Chondrocyte (in vitro differentiated cells): Measurements from ENCODE around the gene SLC25A42. TPM values are rescaled to one million over a fixed set of nuclear protein-coding genes. Genes with fewer than 3 reads are reported as not detected.
A peak's percentile ranks its signal among the peaks of the same experiment; 100 is the strongest.
"Not testable (repeated sequence)": the region's sequence is repeated elsewhere in the genome, so short reads cannot be mapped to it uniquely, and the experiment has no call there.

ENCODE experiments used
- DNase-seq: peaks from one replicate; pipeline ENCODE4 v3.0.0; 2021; ENCODE audit warnings: mixed read lengths, low spot score
- H3K27ac Mint-ChIP-seq: one replicate; pipeline ENCODE4 v1.8.0; 2021; ENCODE audit warnings: mild to moderate bottlenecking, moderate library complexity, mixed read lengths; ENCODE audit not compliant: unreplicated experiment
- H3K27me3 Mint-ChIP-seq: 2 replicates; pipeline ENCODE4 v1.8.0; 2021; ENCODE audit warnings: low read depth, mixed read lengths
- H3K36me3 Mint-ChIP-seq: 2 replicates; pipeline ENCODE4 v1.8.0; 2021; ENCODE audit warnings: low read depth, mixed read lengths
- H3K4me1 Mint-ChIP-seq: 2 replicates; pipeline ENCODE4 v1.8.0; 2021; ENCODE audit warnings: low read depth, mild to moderate bottlenecking, mixed read lengths
- H3K4me3 Mint-ChIP-seq: one replicate; pipeline ENCODE4 v1.8.0; 2021; ENCODE audit warnings: mild to moderate bottlenecking, moderate library complexity, mixed read lengths; ENCODE audit not compliant: unreplicated experiment
- H3K9me3 Mint-ChIP-seq: 2 replicates; pipeline ENCODE4 v1.8.0; 2021; ENCODE audit warnings: low read depth, mixed read lengths
- total RNA-seq: library from RNA; stranded (reverse); gene quantifications from 3 replicates; pipeline ENCODE4 v1.2.1, GENCODE V29; 2021
- TF ChIP-seq, protein P1 (sequence below): fragments of 200-600 bp; sonication (generic); IDR thresholded peaks from 2 replicates; pipeline ENCODE4 v1.5.0; 2021; ENCODE audit warnings: antibody characterized with exemption, mild to moderate bottlenecking, moderate library complexity

SLC25A42 gene
- total RNA-seq, 1 donor from 2014 or later: 8.9 TPM

GRCh38 chr19:19098703-19099632, 35.2 kb downstream of the SLC25A42 start:
- H3K27ac Mint-ChIP-seq: no peak overlapping the region
- H3K4me3 Mint-ChIP-seq: no peak overlapping the region
- DNase-seq: no peak
- no peaks in the 10 kb centered on the region for H3K4me1 Mint-ChIP-seq
- TF ChIP-seq, protein P1, sequence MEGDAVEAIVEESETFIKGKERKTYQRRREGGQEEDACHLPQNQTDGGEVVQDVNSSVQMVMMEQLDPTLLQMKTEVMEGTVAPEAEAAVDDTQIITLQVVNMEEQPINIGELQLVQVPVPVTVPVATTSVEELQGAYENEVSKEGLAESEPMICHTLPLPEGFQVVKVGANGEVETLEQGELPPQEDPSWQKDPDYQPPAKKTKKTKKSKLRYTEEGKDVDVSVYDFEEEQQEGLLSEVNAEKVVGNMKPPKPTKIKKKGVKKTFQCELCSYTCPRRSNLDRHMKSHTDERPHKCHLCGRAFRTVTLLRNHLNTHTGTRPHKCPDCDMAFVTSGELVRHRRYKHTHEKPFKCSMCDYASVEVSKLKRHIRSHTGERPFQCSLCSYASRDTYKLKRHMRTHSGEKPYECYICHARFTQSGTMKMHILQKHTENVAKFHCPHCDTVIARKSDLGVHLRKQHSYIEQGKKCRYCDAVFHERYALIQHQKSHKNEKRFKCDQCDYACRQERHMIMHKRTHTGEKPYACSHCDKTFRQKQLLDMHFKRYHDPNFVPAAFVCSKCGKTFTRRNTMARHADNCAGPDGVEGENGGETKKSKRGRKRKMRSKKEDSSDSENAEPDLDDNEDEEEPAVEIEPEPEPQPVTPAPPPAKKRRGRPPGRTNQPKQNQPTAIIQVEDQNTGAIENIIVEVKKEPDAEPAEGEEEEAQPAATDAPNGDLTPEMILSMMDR: no peak
- no peaks in the 10 kb centered on the region for H3K9me3 Mint-ChIP-seq
- H3K27me3 Mint-ChIP-seq: no peaks in the 10 kb centered on the region
- peaks cover 4% of the 10 kb centered on the region for H3K36me3 Mint-ChIP-seq

DNA sequence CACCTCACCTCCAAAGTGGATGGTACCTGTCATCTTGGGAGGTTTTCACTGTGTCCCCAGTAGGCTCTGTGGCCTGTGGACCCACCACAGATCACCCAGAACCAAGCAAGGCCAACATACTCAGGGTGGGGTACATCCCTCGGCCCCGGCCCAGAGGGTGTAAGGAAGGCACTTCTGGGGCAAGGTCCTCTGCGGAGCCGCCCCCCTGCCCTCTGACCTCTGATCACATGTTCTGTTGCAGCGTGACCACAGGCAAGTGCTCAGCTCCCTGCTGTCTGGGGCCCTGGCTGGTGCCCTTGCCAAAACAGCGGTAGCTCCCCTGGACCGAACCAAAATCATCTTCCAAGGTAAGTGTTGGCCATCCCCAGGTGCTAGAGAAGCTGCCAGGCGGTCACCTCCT, 37.7 kb downstream of the SLC25A42 start:
- H3K36me3 Mint-ChIP-seq: peaks cover 4% of the 10 kb centered on the region
- H3K27ac Mint-ChIP-seq: no peak overlapping the region
- no peak overlapping the region for H3K4me3 Mint-ChIP-seq
- TF ChIP-seq, protein P1: no peak
- peaks cover 11% of the 10 kb centered on the region for H3K4me1 Mint-ChIP-seq
- DNase-seq: no peak
- H3K27me3 Mint-ChIP-seq: no peaks in the 10 kb centered on the region
- H3K9me3 Mint-ChIP-seq: no peaks in the 10 kb centered on the region

- not testable (repeated sequence) for DNase-seq, H3K27me3 Mint-ChIP-seq, H3K36me3 Mint-ChIP-seq
Measured at GRCh38 chr19:19102566-19102965, 38.8 kb downstream of the SLC25A42 start.

GRCh38 chr19:19103167-19103566, 39.4 kb downstream of the SLC25A42 start:
- no peaks in the 10 kb centered on the region for H3K27me3 Mint-ChIP-seq
- peaks cover 5% of the 10 kb centered on the region for H3K36me3 Mint-ChIP-seq
- no peak overlapping the region for H3K27ac Mint-ChIP-seq
- TF ChIP-seq, protein P1: no peak
- peaks cover 11% of the 10 kb centered on the region for H3K4me1 Mint-ChIP-seq
- no peaks in the 10 kb centered on the region for H3K9me3 Mint-ChIP-seq
- H3K4me3 Mint-ChIP-seq: no peak overlapping the region
- no peak for DNase-seq

More at GRCh38 chr19:19102566-19102965, 38.8 kb downstream of the SLC25A42 start:
- peaks cover 11% of the 10 kb centered on the region for H3K4me1 Mint-ChIP-seq
- not testable (repeated sequence) for H3K4me3 Mint-ChIP-seq, H3K27ac Mint-ChIP-seq, H3K9me3 Mint-ChIP-seq

GRCh38 chr19:19105365-19106055, 41.7 kb downstream of the SLC25A42 start:
- Mint-ChIP-seq H3K4me1 (peaks cover 24% of the 10 kb centered on the region), H3K9me3 (no peaks in the 10 kb centered on the region), H3K27ac (no peak overlapping the region), H3K36me3 (peaks cover 2% of the 10 kb centered on the region), H3K4me3 (peak overlapping the region; percentile 66), H3K27me3 (no peaks in the 10 kb centered on the region)
- no peak for DNase-seq
- TF ChIP-seq, protein P1: no peak
